Measurements from ENCODE around the gene RAPGEFL1. TPM values are rescaled to one million over a fixed set of nuclear protein-coding genes. Genes with fewer than 3 reads are reported as not detected.

Gene RAPGEFL1
- total and polyA plus RNA-seq, 2 of the 8 experiments (the other 6 are each of a cell fraction or from before 2014, with no cell fraction given) = 20.0 to 20.2 TPM

- TF ChIP-seq CBX5 (IDR thresholded peaks at IDR 0.05; ENCODE audit: low read depth, low read length) = no peak
Observed at GRCh38 chr17:40181205-40181604, 3.9 kb downstream of the RAPGEFL1 start (continued).

Measured in H1 (cell line).